HCT116 (cell line): ENCODE measurements around the gene SLC29A1. TPM values are rescaled to one million over a fixed set of nuclear protein-coding genes. Genes with fewer than 3 reads are reported as not detected.

Experiments used
- ATAC-seq: fragments of 200-7000 bp; cut with Tn5 transposase; 2 replicates; pipeline ENCODE4 v1.9.1; 2020; ENCODE audit warnings: mild to moderate bottlenecking, moderate library complexity
- BruUV-seq: library from RNA; stranded (reverse); fragments of 400-500 nt; replicated peaks from 2 replicates; lab custom pipeline; 2021; lab: Mats Ljungman, UMichigan
- CTCF ChIA-PET: fragments of 300-600 bp; sonication (Branson Sonifier 250); formaldehyde crosslinking; loops from one replicate; lab custom pipeline; 2021; ENCODE audit warnings: antibody characterized with exemption; lab: Charles Lee
- POLR2A ChIA-PET: fragments of 300-600, 350-600 bp; sonication (Branson Sonifier 250); formaldehyde crosslinking; loops from one replicate; lab custom pipeline; 2021; ENCODE audit warnings: antibody characterized with exemption; lab: Charles Lee
- RAD21 ChIA-PET, 2 experiments: fragments of 300-600 bp; sonication (Branson Sonifier 250); formaldehyde crosslinking; loops; one replicate each; lab custom pipeline; 2023; ENCODE audit warnings: low total read pairs in 2 of 2; ENCODE audit not compliant: uncharacterized antibody in 2 of 2, unreplicated experiment in 2 of 2, low non-redundant PET in 1 of 2; lab: Charles Lee
- DNase-seq: peaks from one replicate; pipeline ENCODE4 v3.0.0-alpha.2; 2010; ENCODE audit warnings: low read depth, low spot score
- H2AFZ ChIP-seq: fragments of 200-600 bp; shearing (Covaris generic), sonication (generic); 2 replicates; pipeline ENCODE4 v1.6.1; 2017; ENCODE audit warnings: low read depth, mixed run types, mixed read lengths, antibody characterized with exemption, low read length; ENCODE audit not compliant: poor library complexity, severe bottlenecking
- H3K27ac ChIP-seq: 2 replicates; pipeline ENCODE4 v1.5.1; 2012; ENCODE audit warnings: low read depth, low read length
- H3K27me3 ChIP-seq: fragments of 200-600 bp; sonication (generic); 2 replicates; pipeline ENCODE4 v1.6.1; 2016; ENCODE audit warnings: mixed run types, low read length, mixed read lengths; ENCODE audit not compliant: insufficient read depth
- H3K36me3 ChIP-seq, 2 experiments: fragments of 200-500 bp in 1 of 2; fragments of 200-600 bp in 1 of 2; sonication (Bioruptor generic) in 1 of 2; sonication (generic) in 1 of 2; 2 replicates each; pipeline versions ENCODE4 v1.5.1 to v1.6.1; 2014 to 2016; ENCODE audit warnings: low read length in 2 of 2, inconsistent platforms in 1 of 2, mixed read lengths in 1 of 2, mixed run types in 1 of 2; ENCODE audit not compliant: insufficient read depth in 2 of 2, control insufficient read depth in 1 of 2
- H3K4me1 ChIP-seq, 2 experiments: fragments of 200-600 bp in 1 of 2; sonication (generic) in 1 of 2; 2 replicates each; pipeline versions ENCODE4 v1.5.1 to v1.6.1; 2012 to 2017; ENCODE audit warnings: low read length in 2 of 2, inconsistent platforms in 1 of 2, mild to moderate bottlenecking in 1 of 2, mixed read lengths in 1 of 2, mixed run types in 1 of 2, moderate library complexity in 1 of 2; ENCODE audit not compliant: insufficient read depth in 2 of 2, control insufficient read depth in 1 of 2
- H3K4me2 ChIP-seq: fragments of 200-600 bp; sonication (generic); 2 replicates; pipeline ENCODE4 v1.6.1; 2017; ENCODE audit warnings: mixed run types, low read length, mixed read lengths
- H3K4me3 ChIP-seq, 2 experiments: fragments of 200-600 bp in 1 of 2; sonication (generic) in 1 of 2; replicated peaks in 1 of 2; 2 replicates each; pipeline ENCODE4 v1.5.1; 2011 to 2016; ENCODE audit warnings: low read length in 2 of 2, control low read depth in 1 of 2, low read depth in 1 of 2, mild to moderate bottlenecking in 1 of 2, mixed read lengths in 1 of 2, mixed run types in 1 of 2
- H3K79me2 ChIP-seq: fragments of 200-600 bp; sonication (generic); 2 replicates; pipeline ENCODE4 v1.6.1; 2017; ENCODE audit warnings: mild to moderate bottlenecking, mixed run types, low read length, moderate library complexity, mixed read lengths; ENCODE audit not compliant: insufficient read depth
- H3K9ac ChIP-seq: fragments of 200-600 bp; sonication (generic); 2 replicates; pipeline ENCODE4 v1.6.1; 2016; ENCODE audit warnings: low read length, mixed read lengths
- H3K9me2 ChIP-seq: fragments of 200-600 bp; sonication (generic), shearing (Covaris generic); 2 replicates; pipeline ENCODE4 v1.6.1; 2017; ENCODE audit warnings: mixed run types, mild to moderate bottlenecking, moderate library complexity; ENCODE audit not compliant: insufficient read depth
- H3K9me3 ChIP-seq, 2 experiments: fragments of 200-500 bp in 1 of 2; fragments of 200-600 bp in 1 of 2; sonication (Bioruptor generic) in 1 of 2; sonication (generic) in 1 of 2; 2 replicates each; pipeline ENCODE4 v1.6.1; 2014 to 2017; ENCODE audit warnings: low read length in 2 of 2, mixed read lengths in 2 of 2, inconsistent platforms in 1 of 2, low read depth in 1 of 2, mild to moderate bottlenecking in 1 of 2, mixed run types in 1 of 2, moderate library complexity in 1 of 2; ENCODE audit not compliant: control insufficient read depth in 1 of 2, insufficient read depth in 1 of 2
- H4K20me1 ChIP-seq: fragments of 200-600 bp; sonication (generic), shearing (Covaris generic); 2 replicates; pipeline ENCODE4 v1.6.1; 2017; ENCODE audit warnings: mixed run types, mild to moderate bottlenecking, moderate library complexity; ENCODE audit not compliant: insufficient read depth
- EGR1 ChIP-seq: IDR thresholded peaks from 2 replicates; pipeline ENCODE4 v1.6.1; 2012; ENCODE audit warnings: low read depth
- ELF1 ChIP-seq: IDR thresholded peaks from 2 replicates; pipeline ENCODE4 v1.6.1; 2012; ENCODE audit warnings: low read depth, borderline replicate concordance
- EZH2 ChIP-seq: fragments of 200-600 bp; sonication (generic); IDR thresholded peaks from 2 replicates; pipeline ENCODE4 v1.6.1; 2017; ENCODE audit warnings: antibody characterized with exemption, mixed run types
- EZH2phosphoT487 ChIP-seq: fragments of 200-600 bp; IDR thresholded peaks from 2 replicates; pipeline ENCODE4 v1.6.1; 2018; ENCODE audit warnings: antibody characterized with exemption, borderline replicate concordance
- FOSL1 ChIP-seq: IDR thresholded peaks from 2 replicates; pipeline ENCODE4 v1.6.1; 2012; ENCODE audit warnings: low read depth
- SRF ChIP-seq: IDR thresholded peaks from 2 replicates; pipeline ENCODE4 v1.6.1; 2012; ENCODE audit warnings: low read depth
- YY1 ChIP-seq: IDR thresholded peaks from 2 replicates; pipeline ENCODE4 v1.6.1; 2011; ENCODE audit warnings: low read length, low read depth, moderate library complexity, mild to moderate bottlenecking; ENCODE audit not compliant: insufficient replicate concordance; ENCODE audit errors: extremely low read depth
- ZNF274 ChIP-seq: fragments of 200-500 bp; sonication (Bioruptor generic); IDR thresholded peaks from 2 replicates; pipeline ENCODE4 v1.6.1; 2014; ENCODE audit warnings: mild to moderate bottlenecking, low read depth, low read length, inconsistent platforms
- intact Hi-C: fragments of 100-400 bp; cut with micrococcal nuclease; formaldehyde crosslinking; loops from 2 replicates; pipeline ENCODE4 v1.10.0; 2022
- total RNA-seq: library from RNA; stranded (reverse); gene quantifications from one replicate; pipeline ENCODE4 v1.2.1, GENCODE V29; 2021; ENCODE audit not compliant: unreplicated experiment
- TF ChIP-seq, protein P1 (sequence below), 3 experiments: fragments of 200-600 bp in 1 of 3; sonication (generic) in 1 of 3; IDR thresholded peaks in 2 of 3; conservative IDR thresholded peaks in 1 of 3; 2 replicates each; pipeline ENCODE4 v1.5.1; 2012 to 2017; ENCODE audit warnings: low read depth in 2 of 3, low read length in 2 of 3, antibody characterized with exemption in 1 of 3, borderline replicate concordance in 1 of 3, control low read depth in 1 of 3, mild to moderate bottlenecking in 1 of 3, mixed read lengths in 1 of 3, mixed run types in 1 of 3, moderate library complexity in 1 of 3; ENCODE audit not compliant: insufficient read depth in 1 of 3
- TF ChIP-seq, protein P2 (sequence below): IDR thresholded peaks from 2 replicates; pipeline ENCODE4 v1.6.1; 2011; ENCODE audit warnings: mild to moderate bottlenecking, low read length, moderate library complexity; ENCODE audit not compliant: insufficient replicate concordance; ENCODE audit errors: extremely low read depth

The SLC29A1 gene
- total RNA-seq, 1 experiment from 2014 or later: 67.6 TPM

DNA sequence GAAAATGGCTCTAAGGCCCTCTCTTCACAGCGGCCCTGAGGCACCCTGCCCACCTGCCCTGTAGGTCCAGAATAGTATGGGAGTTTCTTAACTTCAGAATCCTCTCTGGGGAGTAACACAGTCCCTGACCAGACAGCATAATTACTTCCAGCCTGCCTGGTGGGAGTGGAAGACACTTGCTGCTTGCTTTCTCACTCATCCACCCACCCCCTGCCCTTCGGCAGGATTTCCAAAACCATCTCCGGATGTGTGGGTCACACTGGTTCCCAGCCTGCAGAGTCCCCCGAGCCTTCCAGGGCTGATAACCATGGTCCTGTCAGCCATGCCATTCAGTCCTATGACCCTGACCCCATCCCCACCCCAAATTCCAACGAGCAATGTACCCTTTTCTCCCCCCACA lies 5.4 kb downstream of the SLC29A1 start:
- no peak for TF ChIP-seq SRF
- TF ChIP-seq EGR1: no peak
- no peak for TF ChIP-seq YY1
- no peak for TF ChIP-seq EZH2phosphoT487
- H3K79me2 ChIP-seq: peaks cover 52% of the 10 kb centered on the region
- no peak overlapping the region for H3K9ac ChIP-seq
- H3K27me3 ChIP-seq: no peaks in the 10 kb centered on the region
- no peak overlapping the region for H3K4me3 ChIP-seq
- no peak for DNase-seq
- H2AFZ ChIP-seq: no peak overlapping the region
- intact Hi-C loops: no loop called here
- no peak overlapping the region for H3K27ac ChIP-seq
- peaks cover 19 to 48% of the 10 kb centered on the region in 2 experiments; a peak in 3 of 4 replicates for H3K36me3 ChIP-seq
- no TSS peak for BruUV-seq
- no peak for ATAC-seq
- peaks cover 14 to 32% of the 10 kb centered on the region in 2 experiments; a peak in 3 of 4 replicates for H3K4me1 ChIP-seq
- H3K9me2 ChIP-seq: no peaks in the 10 kb centered on the region
- no peak overlapping the region for H3K4me2 ChIP-seq
- ChIA-PET CTCF (interaction anchor here (1.5 kb wide), 1 partner anchor 9 kb away, joined by 7 read pairs; no protein-coding TSS in a partner anchor), RAD21 (no interaction called here), POLR2A (no interaction called here)
- peaks cover 4% of the 10 kb centered on the region; the same call in 1 of the 2 replicates for H4K20me1 ChIP-seq
- no peaks in the 10 kb centered on the region for H3K9me3 ChIP-seq

DNA sequence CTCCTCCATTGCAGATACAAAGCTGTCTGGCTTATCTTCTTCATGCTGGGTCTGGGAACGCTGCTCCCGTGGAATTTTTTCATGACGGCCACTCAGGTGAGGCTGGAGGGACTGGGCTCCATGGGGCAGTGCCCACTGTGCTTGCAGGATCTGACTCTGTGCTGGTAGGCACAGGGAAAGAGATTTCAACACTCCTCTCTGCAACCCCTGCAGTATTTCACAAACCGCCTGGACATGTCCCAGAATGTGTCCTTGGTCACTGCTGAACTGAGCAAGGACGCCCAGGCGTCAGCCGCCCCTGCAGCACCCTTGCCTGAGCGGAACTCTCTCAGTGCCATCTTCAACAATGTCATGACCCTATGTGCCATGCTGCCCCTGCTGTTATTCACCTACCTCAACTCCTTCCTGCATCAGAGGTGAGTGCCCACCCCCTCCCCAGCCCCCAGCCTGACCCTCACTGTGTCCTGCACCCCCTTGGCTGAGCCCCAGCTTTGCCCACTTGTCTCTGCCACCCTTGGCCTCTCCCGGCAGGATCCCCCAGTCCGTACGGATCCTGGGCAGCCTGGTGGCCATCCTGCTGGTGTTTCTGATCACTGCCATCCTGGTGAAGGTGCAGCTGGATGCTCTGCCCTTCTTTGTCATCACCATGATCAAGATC lies 6.1 kb downstream of the SLC29A1 start:
- H3K4me1 ChIP-seq: peaks cover 18 to 32% of the 10 kb centered on the region in 2 experiments; a peak in 3 of 4 replicates

More for the DNA sequence above, 6.1 kb downstream of the SLC29A1 start:
- H3K9me3 ChIP-seq: no peaks in the 10 kb centered on the region
- H3K9me2 ChIP-seq: no peaks in the 10 kb centered on the region
- peaks cover 4% of the 10 kb centered on the region; the same call in 1 of the 2 replicates for H4K20me1 ChIP-seq
- no peak overlapping the region for H3K27ac ChIP-seq
- TF ChIP-seq, protein P1, sequence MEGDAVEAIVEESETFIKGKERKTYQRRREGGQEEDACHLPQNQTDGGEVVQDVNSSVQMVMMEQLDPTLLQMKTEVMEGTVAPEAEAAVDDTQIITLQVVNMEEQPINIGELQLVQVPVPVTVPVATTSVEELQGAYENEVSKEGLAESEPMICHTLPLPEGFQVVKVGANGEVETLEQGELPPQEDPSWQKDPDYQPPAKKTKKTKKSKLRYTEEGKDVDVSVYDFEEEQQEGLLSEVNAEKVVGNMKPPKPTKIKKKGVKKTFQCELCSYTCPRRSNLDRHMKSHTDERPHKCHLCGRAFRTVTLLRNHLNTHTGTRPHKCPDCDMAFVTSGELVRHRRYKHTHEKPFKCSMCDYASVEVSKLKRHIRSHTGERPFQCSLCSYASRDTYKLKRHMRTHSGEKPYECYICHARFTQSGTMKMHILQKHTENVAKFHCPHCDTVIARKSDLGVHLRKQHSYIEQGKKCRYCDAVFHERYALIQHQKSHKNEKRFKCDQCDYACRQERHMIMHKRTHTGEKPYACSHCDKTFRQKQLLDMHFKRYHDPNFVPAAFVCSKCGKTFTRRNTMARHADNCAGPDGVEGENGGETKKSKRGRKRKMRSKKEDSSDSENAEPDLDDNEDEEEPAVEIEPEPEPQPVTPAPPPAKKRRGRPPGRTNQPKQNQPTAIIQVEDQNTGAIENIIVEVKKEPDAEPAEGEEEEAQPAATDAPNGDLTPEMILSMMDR (IDR thresholded peaks at IDR 0.05 in 2 of 3, conservative IDR thresholded peaks at IDR 0.05 in 1 of 3; ENCODE audit: borderline replicate concordance in 1 of 3, insufficient read depth in 1 of 3, low read depth in 2 of 3, low read length in 2 of 3): no peak
- TF ChIP-seq ZNF274: no peak
- TF ChIP-seq EZH2: no peak
- TF ChIP-seq ELF1: no peak
- no peak for TF ChIP-seq FOSL1
- TF ChIP-seq EZH2phosphoT487: no peak
- TF ChIP-seq, protein P2, sequence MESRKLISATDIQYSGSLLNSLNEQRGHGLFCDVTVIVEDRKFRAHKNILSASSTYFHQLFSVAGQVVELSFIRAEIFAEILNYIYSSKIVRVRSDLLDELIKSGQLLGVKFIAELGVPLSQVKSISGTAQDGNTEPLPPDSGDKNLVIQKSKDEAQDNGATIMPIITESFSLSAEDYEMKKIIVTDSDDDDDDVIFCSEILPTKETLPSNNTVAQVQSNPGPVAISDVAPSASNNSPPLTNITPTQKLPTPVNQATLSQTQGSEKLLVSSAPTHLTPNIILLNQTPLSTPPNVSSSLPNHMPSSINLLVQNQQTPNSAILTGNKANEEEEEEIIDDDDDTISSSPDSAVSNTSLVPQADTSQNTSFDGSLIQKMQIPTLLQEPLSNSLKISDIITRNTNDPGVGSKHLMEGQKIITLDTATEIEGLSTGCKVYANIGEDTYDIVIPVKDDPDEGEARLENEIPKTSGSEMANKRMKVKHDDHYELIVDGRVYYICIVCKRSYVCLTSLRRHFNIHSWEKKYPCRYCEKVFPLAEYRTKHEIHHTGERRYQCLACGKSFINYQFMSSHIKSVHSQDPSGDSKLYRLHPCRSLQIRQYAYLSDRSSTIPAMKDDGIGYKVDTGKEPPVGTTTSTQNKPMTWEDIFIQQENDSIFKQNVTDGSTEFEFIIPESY: no peak
- H3K27me3 ChIP-seq: no peaks in the 10 kb centered on the region
- RAD21 ChIA-PET: no interaction called here
- peaks cover 19 to 54% of the 10 kb centered on the region in 2 experiments; a peak in 3 of 4 replicates for H3K36me3 ChIP-seq
- CTCF ChIA-PET: interaction anchor here (1.3 kb wide), 1 partner anchor 8 kb away, joined by 5 read pairs; no protein-coding TSS in a partner anchor
- no peak overlapping the region for H3K4me2 ChIP-seq
- no peak overlapping the region for H3K4me3 ChIP-seq
- H2AFZ ChIP-seq: no peak overlapping the region
- POLR2A ChIA-PET: interaction anchor here (0.8 kb wide), 1 partner anchor 17 kb away, joined by 5 read pairs; the partner anchor contains the start of gene HSP90AB1
- no peak for ATAC-seq
- H3K79me2 ChIP-seq: peaks cover 46% of the 10 kb centered on the region
- BruUV-seq: no TSS peak
- intact Hi-C loops: no loop called here
- no peak for DNase-seq
- no peak overlapping the region for H3K9ac ChIP-seq
